ENCODE data around the gene WNK4. TPM values are rescaled to one million over a fixed set of nuclear protein-coding genes. Genes with fewer than 3 reads are reported as not detected.

The WNK4 gene
- total and polyA plus RNA-seq, 12 donors = 0.03 to 0.14 (median 0.07) TPM; not detected in 9

DNA sequence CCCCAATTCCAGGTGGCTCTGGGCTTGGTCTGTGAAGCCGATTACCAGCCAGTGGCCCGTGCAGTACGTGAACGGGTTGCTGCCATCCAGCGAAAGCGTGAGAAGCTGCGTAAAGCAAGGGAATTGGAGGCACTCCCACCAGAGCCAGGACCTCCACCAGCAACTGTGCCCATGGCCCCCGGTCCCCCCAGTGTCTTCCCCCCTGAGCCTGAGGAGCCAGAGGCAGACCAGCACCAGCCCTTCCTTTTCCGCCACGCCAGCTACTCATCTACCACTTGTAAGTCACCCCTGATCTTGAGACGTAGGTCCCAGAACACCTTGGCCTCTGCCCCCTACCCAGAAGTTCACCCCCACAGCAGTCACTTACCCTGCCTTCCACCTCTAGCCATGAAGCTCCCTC lies 6.9 kb downstream of the WNK4 start:
- H3K27me3 ChIP-seq = peaks cover 0 to 77% (median 60%) of the 10 kb centered on the region in 7 donors
- H3K36me3 ChIP-seq = no peaks in the 10 kb centered on the region
- intact Hi-C loops (cut with DNase I) = no loop called here
- whole genome bisulfite sequencing, 2 donors = 78 to 88% methylated on average over 11 of the region's 11 CpGs
- no peak overlapping the region for H3K27ac ChIP-seq
- no peaks in the 10 kb centered on the region for H3K9me3 ChIP-seq
- peaks cover 3 to 21% (median 15%) of the 10 kb centered on the region in 9 donors for H3K4me1 ChIP-seq
- DNase-seq (no peak), ATAC-seq (no peak)
- no peak overlapping the region for H3K4me3 ChIP-seq
- TF ChIP-seq, protein P1, sequence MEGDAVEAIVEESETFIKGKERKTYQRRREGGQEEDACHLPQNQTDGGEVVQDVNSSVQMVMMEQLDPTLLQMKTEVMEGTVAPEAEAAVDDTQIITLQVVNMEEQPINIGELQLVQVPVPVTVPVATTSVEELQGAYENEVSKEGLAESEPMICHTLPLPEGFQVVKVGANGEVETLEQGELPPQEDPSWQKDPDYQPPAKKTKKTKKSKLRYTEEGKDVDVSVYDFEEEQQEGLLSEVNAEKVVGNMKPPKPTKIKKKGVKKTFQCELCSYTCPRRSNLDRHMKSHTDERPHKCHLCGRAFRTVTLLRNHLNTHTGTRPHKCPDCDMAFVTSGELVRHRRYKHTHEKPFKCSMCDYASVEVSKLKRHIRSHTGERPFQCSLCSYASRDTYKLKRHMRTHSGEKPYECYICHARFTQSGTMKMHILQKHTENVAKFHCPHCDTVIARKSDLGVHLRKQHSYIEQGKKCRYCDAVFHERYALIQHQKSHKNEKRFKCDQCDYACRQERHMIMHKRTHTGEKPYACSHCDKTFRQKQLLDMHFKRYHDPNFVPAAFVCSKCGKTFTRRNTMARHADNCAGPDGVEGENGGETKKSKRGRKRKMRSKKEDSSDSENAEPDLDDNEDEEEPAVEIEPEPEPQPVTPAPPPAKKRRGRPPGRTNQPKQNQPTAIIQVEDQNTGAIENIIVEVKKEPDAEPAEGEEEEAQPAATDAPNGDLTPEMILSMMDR (IDR thresholded peaks at IDR 0.05) = no peak

DNA sequence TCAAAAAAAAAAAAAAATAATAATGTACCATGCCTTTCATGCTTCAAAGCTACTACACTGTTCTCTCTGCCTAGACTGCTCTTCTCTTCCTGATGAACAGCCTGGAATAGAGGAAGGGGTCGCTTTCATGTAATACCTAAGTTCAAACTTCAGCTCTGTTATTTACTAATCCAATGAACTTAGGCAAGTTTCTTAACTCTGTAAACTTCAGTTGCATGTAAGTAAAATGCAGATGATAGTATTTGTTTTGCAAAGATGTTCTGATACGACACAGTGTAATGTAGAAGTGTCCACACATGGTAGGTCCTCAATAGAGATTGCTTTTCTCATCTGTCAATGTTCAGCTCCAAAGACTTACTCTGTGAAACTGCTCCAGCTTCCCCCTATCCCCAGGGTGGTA lies 11.5 kb downstream of the WNK4 start:
- 67 to 74% methylated on average over 2 of the region's 2 CpGs for WGBS, 2 donors
- TF ChIP-seq, protein P1 (IDR thresholded peaks at IDR 0.05) = no peak
- H3K4me3 ChIP-seq = no peak overlapping the region
- H3K4me1 ChIP-seq = peaks cover 0 to 4% (median 3%) of the 10 kb centered on the region in 9 donors
- no peak for DNase-seq
- peaks cover 0 to 30% (median 13%) of the 10 kb centered on the region in 7 donors for H3K27me3 ChIP-seq
- H3K36me3 ChIP-seq = peaks cover 0 to 18% (median 4%) of the 10 kb centered on the region in 9 donors
- intact Hi-C loops (cut with DNase I) = loop anchor here in 1 of 10 donors (10.0 kb wide), 1 partner anchor 187 kb away; the partner anchor contains the start of genes RETREG3 and TUBG1
- H3K27ac ChIP-seq = no peak overlapping the region
- no peaks in the 10 kb centered on the region for H3K9me3 ChIP-seq
- ATAC-seq = no peak

DNA sequence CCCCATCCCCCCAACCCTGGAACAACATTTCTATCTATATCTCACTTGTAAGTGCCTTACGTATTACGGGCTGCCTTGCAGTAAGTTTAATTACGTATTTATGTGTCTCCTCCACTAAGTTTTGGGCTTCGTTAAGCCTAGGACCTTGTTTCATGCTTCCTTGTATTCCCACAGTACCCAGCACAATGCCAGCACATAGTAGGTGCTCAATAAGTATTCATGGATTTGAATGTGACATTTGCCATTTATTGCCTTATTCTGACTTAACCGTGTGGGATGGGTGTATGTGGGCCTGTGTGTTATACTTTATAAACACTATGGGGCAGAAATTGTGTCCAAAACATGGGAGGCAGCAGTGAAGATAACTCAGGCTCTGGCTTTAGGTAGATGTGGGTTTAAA lies 12.1 kb downstream of the WNK4 start:
- ATAC-seq = no peak
- no peak for DNase-seq
- H3K36me3 ChIP-seq = peaks cover 0 to 19% (median 4%) of the 10 kb centered on the region in 9 donors
- peaks cover 0 to 24% (median 7%) of the 10 kb centered on the region in 7 donors for H3K27me3 ChIP-seq
- peaks cover 0 to 10% (median 9%) of the 10 kb centered on the region in 9 donors for H3K4me1 ChIP-seq
- intact Hi-C loops (cut with DNase I) = loop anchor here in 1 of 10 donors (10.0 kb wide), 1 partner anchor 188 kb away; the partner anchor contains the start of genes RETREG3 and TUBG1
- TF ChIP-seq, protein P1 (IDR thresholded peaks at IDR 0.05) = no peak
- WGBS, 2 donors = 57 to 62% methylated on average over 5 of the region's 5 CpGs
- no peaks in the 10 kb centered on the region for H3K9me3 ChIP-seq
- no peak overlapping the region for H3K27ac ChIP-seq
- H3K4me3 ChIP-seq = no peak overlapping the region

DNA sequence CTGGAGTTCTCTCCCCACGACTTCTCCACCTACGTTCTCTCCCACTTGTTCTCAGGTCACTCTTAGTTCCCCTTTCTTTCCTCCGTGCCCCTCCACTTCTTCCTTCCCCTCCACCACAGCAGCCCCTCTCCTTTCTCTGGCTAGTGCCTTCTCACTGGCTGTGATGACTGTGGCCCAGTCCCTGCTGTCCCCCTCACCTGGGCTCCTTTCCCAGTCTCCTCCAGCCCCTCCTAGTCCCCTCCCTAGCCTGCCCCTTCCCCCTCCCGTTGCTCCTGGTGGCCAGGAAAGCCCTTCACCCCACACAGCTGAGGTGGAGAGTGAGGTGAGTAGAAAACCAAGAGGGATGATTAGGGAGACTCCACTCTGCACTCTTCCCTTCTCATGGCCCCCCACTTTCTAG lies 14.7 kb downstream of the WNK4 start:
- no peak for ATAC-seq
- intact Hi-C loops (cut with DNase I) = loop anchor here in 1 of 10 donors (10.0 kb wide), 1 partner anchor 190 kb away; the partner anchor contains the start of genes RETREG3 and TUBG1
- no peak overlapping the region for H3K27ac ChIP-seq
- H3K27me3 ChIP-seq = peaks cover 0 to 3% (median 0%) of the 10 kb centered on the region in 7 donors
- no peak for DNase-seq
- H3K9me3 ChIP-seq = no peaks in the 10 kb centered on the region
- no peak overlapping the region for H3K4me3 ChIP-seq
- peaks cover 0 to 23% (median 17%) of the 10 kb centered on the region in 9 donors for H3K4me1 ChIP-seq
- TF ChIP-seq, protein P1 (IDR thresholded peaks at IDR 0.05) = no peak
- peaks cover 0 to 19% (median 4%) of the 10 kb centered on the region in 9 donors for H3K36me3 ChIP-seq
- WGBS, 2 donors = 72 to 74% methylated on average over 4 of the region's 4 CpGs
